ENCODE data around the gene ACER2.
A peak's percentile ranks its signal among the peaks of the same experiment; 100 is the strongest.

Gene ACER2

GRCh38 chr9:19408693-19409400, at the start of gene ACER2:
Gene ACER2 (plus strand): TSS chr9:19409009. CDS start chr9:19409085, 76 bp downstream.
- Mint-ChIP-seq H3K27ac (peak within 1 kb of the TSS; percentile 77), H3K9me3 (peaks cover 14% of the 10 kb centered on the region), H3K36me3 (ENCODE audit: low read depth) (peaks cover 27% of the 10 kb centered on the region), H3K4me1 (peaks cover 15% of the 10 kb centered on the region), H3K27me3 (ENCODE audit: low read depth, poor library complexity) (peaks cover 27% of the 10 kb centered on the region), H3K4me3 (peak within 1 kb of the TSS; percentile 99)
- TF ChIP-seq CTCF (IDR thresholded peaks at IDR 0.05) = no peak
- peak; percentile 99 for DNase-seq

- Mint-ChIP-seq H3K27me3 (ENCODE audit: low read depth, poor library complexity) (peaks cover 2% of the 10 kb centered on the region), H3K36me3 (ENCODE audit: low read depth) (peaks cover 60% of the 10 kb centered on the region), H3K4me1 (no peaks in the 10 kb centered on the region), H3K4me3 (no peak overlapping the region), H3K9me3 (no peaks in the 10 kb centered on the region), H3K27ac (peak overlapping the region; percentile 91)
- no peak for DNase-seq
- TF ChIP-seq CTCF (IDR thresholded peaks at IDR 0.05) = no peak
Observed at GRCh38 chr9:19369107-19369506, 39.7 kb upstream of the ACER2 start.

- Mint-ChIP-seq H3K27me3 (ENCODE audit: low read depth, poor library complexity) (peaks cover 2% of the 10 kb centered on the region), H3K27ac (no peak overlapping the region), H3K9me3 (no peaks in the 10 kb centered on the region), H3K4me1 (peaks cover 2% of the 10 kb centered on the region), H3K4me3 (no peak overlapping the region), H3K36me3 (ENCODE audit: low read depth) (peaks cover 59% of the 10 kb centered on the region)
- DNase-seq = no peak
- no peak for TF ChIP-seq CTCF (IDR thresholded peaks at IDR 0.05)
Observed at GRCh38 chr9:19371942-19372341, 36.9 kb upstream of the ACER2 start.

- no peaks in the 10 kb centered on the region for H3K9me3 Mint-ChIP-seq
- peaks cover 8% of the 10 kb centered on the region for H3K4me1 Mint-ChIP-seq
- no peak for TF ChIP-seq CTCF (IDR thresholded peaks at IDR 0.05)
- peaks cover 2% of the 10 kb centered on the region for H3K27me3 Mint-ChIP-seq (ENCODE audit: low read depth, poor library complexity)
- peak overlapping the region; percentile 68 for H3K27ac Mint-ChIP-seq
- peaks cover 59% of the 10 kb centered on the region for H3K36me3 Mint-ChIP-seq (ENCODE audit: low read depth)
- H3K4me3 Mint-ChIP-seq = no peak overlapping the region
- DNase-seq = no peak
Observed at GRCh38 chr9:19372567-19372966, 36.2 kb upstream of the ACER2 start.

GRCh38 chr9:19373527-19373926, 35.3 kb upstream of the ACER2 start:
- peaks cover 2% of the 10 kb centered on the region for H3K27me3 Mint-ChIP-seq (ENCODE audit: low read depth, poor library complexity)
- no peak for DNase-seq
- peaks cover 17% of the 10 kb centered on the region for H3K4me1 Mint-ChIP-seq
- no peak overlapping the region for H3K4me3 Mint-ChIP-seq
- no peak for TF ChIP-seq CTCF (IDR thresholded peaks at IDR 0.05)
- H3K36me3 Mint-ChIP-seq (ENCODE audit: low read depth) = peaks cover 60% of the 10 kb centered on the region
- H3K27ac Mint-ChIP-seq = peak overlapping the region; percentile 41
- H3K9me3 Mint-ChIP-seq = no peaks in the 10 kb centered on the region

DNA sequence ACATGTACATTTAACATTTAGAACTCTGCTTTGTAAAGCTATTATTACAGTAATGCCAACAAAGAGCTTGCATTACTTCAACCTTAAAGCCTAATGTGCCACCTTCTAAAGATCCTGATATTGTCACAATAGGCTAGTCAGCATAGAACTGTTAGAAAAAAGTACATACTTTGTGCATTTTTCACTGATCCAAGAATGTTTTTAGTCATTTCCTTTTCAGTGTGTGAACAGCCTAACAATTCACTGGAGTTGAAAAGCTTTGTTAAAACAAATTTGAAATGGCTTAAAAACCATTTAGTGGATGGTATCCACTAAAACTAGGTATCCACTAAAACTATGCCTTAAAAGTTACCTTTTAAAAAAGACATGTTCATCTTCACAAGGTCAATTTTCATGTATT, 33.3 kb upstream of the ACER2 start:
- Mint-ChIP-seq H3K4me1 (peaks cover 31% of the 10 kb centered on the region), H3K9me3 (no peaks in the 10 kb centered on the region), H3K27ac (peak overlapping the region; percentile 95), H3K4me3 (no peak overlapping the region), H3K27me3 (ENCODE audit: low read depth, poor library complexity) (no peaks in the 10 kb centered on the region), H3K36me3 (ENCODE audit: low read depth) (peaks cover 65% of the 10 kb centered on the region)
- no peak for DNase-seq
- TF ChIP-seq CTCF (IDR thresholded peaks at IDR 0.05) = no peak

All from nephron progenitor cell (in vitro differentiated cells).